Hepatic stellate cell (primary cell): Measurements from ENCODE around the gene ALB.

ENCODE experiments used
- DNase-seq: peaks from one replicate; pipeline ENCODE4 v3.0.0; 2011; ENCODE audit warnings: low spot score

ALB gene

DNA sequence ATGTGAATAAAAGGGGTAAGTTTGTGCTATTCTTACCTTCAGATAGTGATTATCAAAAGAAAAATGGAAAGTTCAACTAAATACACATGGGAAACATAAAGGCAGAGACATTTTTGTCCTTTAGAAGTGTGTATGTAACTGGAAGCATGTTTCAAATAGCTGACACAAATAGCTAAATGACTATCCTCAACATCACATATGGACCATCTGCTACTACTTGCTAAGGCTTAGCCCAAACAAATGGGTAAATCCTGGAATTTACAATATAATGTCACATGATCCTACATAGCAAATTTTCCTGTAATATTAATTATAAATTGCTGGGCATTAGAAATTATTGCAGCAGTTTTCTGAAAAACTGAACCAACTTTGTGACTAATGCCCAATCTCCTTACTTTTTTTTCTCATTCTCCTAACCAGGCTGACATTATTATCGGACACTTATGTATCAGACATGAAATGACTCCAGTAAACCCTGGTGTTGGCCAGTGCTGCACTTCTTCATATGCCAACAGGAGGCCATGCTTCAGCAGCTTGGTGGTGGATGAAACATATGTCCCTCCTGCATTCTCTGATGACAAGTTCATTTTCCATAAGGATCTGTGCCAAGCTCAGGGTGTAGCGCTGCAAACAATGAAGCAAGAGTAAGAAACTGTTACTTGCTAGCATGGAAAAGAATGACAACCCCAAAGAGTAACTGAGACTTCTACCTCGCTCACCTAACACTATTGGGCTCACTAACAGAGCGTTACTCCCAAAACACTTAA lies 48.1 kb downstream of the ALB start:
- DNase-seq, result no peak

DNA sequence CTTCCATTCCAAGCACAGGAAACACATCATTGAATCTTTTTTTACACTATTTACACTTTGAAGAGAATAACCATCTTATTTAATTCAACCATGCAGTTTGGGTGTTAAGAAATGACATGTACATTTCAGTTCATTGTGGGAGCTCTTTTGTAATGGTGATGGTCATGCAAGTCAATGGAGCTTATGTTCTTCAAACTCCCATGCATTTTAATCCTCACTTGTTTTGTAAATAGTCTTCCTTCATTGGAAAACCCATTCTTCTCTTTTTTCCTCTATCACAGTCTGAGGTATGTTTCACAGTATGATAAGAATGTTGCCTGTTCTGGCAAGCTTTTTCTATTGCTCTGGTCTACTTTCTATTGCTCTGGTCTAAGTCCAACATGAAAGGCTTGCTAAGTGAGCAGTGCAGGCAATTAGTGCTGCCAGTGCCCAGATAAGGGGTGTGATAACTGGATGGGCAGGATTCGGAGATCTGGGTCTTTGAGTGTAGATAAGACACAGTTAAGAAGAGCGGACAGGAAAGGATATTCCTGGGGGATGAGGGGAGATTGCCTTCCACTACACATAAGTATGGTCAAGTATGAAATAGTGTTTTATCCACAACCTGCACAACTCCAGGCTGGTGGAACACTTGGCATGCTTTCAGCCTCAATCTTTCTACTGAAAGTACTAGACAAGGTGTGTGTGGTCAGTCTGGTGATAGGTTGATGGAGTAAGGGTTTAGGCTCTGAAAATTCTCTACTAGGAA lies 49.0 kb downstream of the ALB start:
- no peak for DNase-seq

GRCh38 chr4:73453701-73454005 lies 49.6 kb downstream of the ALB start:
- no peak for DNase-seq

DNA sequence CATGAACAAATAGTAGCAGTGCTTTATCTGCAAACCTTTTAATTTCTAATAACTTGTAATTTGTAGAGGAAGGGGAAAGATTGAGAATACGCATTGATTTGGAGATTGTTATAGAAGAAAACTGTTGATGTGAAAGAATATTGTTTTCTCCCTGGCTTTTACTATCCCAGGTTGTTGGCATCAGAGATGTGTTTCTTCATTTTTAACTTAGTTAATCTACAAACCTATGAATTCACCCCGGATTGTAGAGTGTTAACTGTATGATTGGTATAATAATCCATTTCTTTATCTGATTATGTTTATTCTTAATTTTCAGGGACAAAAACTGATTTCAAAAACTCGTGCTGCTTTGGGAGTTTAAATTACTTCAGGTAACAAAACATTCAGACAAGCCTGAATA lies 50.8 kb downstream of the ALB start:
- no peak for DNase-seq

DNA sequence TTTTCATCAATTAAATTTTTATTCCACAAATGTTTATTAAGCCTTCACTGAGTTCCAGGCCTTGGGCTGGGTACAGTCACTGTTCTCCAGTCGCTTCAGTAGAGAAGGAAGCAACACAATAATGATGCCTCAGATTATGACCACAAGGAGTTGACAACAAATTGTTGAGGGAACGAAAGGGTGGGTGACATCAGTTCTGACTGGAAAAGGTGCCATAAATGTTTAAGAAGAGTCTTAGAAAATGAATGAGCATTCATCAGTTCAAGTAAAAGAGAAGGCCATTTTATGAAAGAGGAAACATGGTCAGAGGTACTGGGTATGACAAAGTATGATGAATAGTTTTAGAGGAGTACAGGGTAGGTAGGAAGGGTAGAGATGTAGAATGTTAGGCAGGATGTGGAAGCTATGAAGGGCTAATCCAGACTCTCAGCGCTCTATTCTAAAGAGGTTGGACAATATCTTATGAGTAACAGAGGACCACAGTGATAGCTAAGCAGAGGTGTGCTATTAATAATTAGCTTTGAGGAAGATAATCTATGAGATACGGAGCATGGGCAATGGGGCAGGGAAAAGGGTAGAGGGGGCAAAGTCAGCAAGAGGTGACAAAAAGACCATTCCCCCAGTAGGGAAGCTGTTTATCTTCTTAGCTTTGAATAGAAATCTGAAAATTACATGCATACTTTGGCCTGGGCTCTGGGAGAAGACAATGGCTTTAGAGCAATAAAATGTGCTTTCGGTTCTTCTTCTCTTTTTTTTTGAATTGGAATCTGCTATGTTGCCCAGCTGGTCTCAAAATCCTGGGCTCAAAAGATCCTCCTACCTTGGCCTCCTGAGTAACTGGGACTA lies 52.3 kb downstream of the ALB start:
- DNase-seq, result no peak

- no peak for DNase-seq
Measured at GRCh38 chr4:73458184-73459047, 54.3 kb downstream of the ALB start.

- no peak for DNase-seq
Measured at GRCh38 chr4:73459048-73459421, 54.9 kb downstream of the ALB start.

- no peak for DNase-seq
Measured at GRCh38 chr4:73460913-73461522, 56.9 kb downstream of the ALB start.

DNA sequence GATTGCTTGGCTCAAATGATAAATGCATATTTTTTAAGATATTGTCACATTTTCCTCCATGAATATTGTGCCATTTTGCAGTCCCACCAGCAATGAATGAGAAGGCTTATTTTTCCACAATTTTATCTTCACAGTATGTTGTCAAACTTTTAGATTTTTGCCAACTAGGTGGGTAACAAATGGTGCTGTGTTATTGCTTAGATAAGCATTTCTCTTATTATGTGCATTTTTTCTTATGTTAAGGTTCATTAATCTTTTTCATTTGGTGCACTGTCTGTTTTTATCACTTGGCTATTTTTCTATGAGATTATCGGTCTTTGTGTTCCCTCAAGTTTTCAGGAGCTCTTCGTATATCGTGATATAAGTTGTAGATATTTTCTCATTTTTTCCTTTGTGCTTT lies 64.1 kb downstream of the ALB start:
- DNase-seq, result no peak

DNA sequence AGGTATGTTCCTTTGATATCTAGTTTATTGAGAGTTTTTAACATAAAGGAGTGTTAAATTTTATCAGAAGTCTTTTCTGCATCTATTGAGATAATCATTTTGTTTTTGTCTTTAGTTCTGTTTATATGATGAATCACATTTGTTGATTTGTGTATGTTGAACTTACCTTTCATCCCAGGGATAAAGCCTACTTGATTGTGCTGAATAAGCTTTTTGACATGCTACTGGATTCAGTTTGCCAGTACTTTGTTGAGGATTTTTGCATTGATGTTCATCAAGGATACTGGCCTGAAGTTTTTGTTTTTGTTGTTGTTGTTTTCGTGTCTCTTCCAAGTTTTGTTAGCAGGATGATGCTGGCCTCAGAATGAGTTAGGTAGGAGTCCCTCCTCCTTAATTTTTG lies 66.6 kb downstream of the ALB start:
- DNase-seq, result no peak
